Skeletal muscle tissue (tissue), 4 donors: ENCODE data around the gene DPF3. TPM values are rescaled to one million over a fixed set of nuclear protein-coding genes. Genes with fewer than 3 reads are reported as not detected.

Experiments
- H3K27ac ChIP-seq: one replicate; pipeline ENCODE4 v1.7.0; 2013; ENCODE audit warnings: mild to moderate bottlenecking, low read depth, low read length, inconsistent platforms
- H3K27me3 ChIP-seq, 3 donors: one replicate each; pipeline ENCODE4 v1.7.0; 2013; ENCODE audit warnings: low read length in 3 of 3; ENCODE audit not compliant: control insufficient read depth in 3 of 3, insufficient read depth in 3 of 3
- H3K36me3 ChIP-seq, 3 donors: one replicate each; pipeline ENCODE4 v1.7.0; 2013; ENCODE audit warnings: low read length in 3 of 3; ENCODE audit not compliant: control insufficient read depth in 3 of 3, insufficient read depth in 3 of 3
- H3K4me1 ChIP-seq, 3 donors: one replicate each; pipeline ENCODE4 v1.7.0; 2013; ENCODE audit warnings: low read length in 3 of 3, mild to moderate bottlenecking in 3 of 3; ENCODE audit not compliant: control insufficient read depth in 3 of 3, insufficient read depth in 3 of 3
- H3K4me3 ChIP-seq, 3 donors: one replicate each; pipeline ENCODE4 v1.7.0; 2013; ENCODE audit warnings: low read length in 3 of 3
- H3K9ac ChIP-seq, 3 donors: one replicate each; pipeline ENCODE4 v1.7.0; 2013; ENCODE audit warnings: low read length in 3 of 3, mild to moderate bottlenecking in 3 of 3, moderate library complexity in 2 of 3, low read depth in 1 of 3
- H3K9me3 ChIP-seq, 3 donors: one replicate each; pipeline ENCODE4 v1.7.0; 2013; ENCODE audit warnings: low read length in 3 of 3; ENCODE audit not compliant: control insufficient read depth in 3 of 3
- total RNA-seq: library from RNA; depleted of rRNA; stranded (reverse); fragments of >200 nt; gene quantifications from one replicate; pipeline ENCODE4 v1.2.3, GENCODE V29; 2014
- donor health status: Osteomylitis.

Gene DPF3
- total RNA-seq, 1 donor from 2014 or later: 1.6 TPM

DNA sequence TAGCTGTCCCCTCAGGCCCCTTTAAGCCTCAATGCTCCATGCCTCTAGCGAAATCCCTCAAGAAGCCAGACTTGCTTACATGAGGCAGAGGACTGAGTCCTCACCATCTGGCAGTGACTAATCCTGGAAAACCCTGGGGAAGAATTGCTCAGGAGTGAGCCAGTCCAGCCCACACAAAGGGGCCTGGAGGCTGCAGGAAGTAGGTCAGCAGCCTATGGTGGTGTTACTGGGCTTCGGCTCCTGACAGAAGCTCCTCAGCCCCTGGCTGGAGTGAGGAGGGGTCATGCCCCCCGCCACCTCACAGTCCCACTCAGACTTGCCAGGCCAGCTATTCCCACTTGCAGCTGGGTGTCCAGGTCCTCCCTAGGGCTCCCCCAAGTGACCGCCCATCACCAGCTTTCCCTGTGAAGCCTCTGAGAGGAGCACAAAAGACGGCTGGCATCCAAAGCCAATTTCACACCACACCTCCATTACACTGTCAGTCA is 250.5 kb downstream of the DPF3 start:
- Histone ChIP-seq H3K27ac (no peak overlapping the region), H3K36me3 (no peaks in the 10 kb centered on the region), H3K9ac (no peak overlapping the region), H3K9me3 (peaks cover 0 to 4% (median 2%) of the 10 kb centered on the region in 3 donors), H3K27me3 (no peaks in the 10 kb centered on the region), H3K4me1 (peaks cover 8 to 13% (median 12%) of the 10 kb centered on the region in 3 donors), H3K4me3 (no peak overlapping the region)

GRCh38 chr14:72640911-72641485 is 252.9 kb downstream of the DPF3 start:
- Histone ChIP-seq H3K4me3 (no peak overlapping the region), H3K4me1 (peaks cover 11 to 19% (median 12%) of the 10 kb centered on the region in 3 donors), H3K9ac (no peak overlapping the region), H3K9me3 (peaks cover 0 to 4% (median 2%) of the 10 kb centered on the region in 3 donors), H3K27me3 (no peaks in the 10 kb centered on the region), H3K27ac (no peak overlapping the region), H3K36me3 (no peaks in the 10 kb centered on the region)

- Histone ChIP-seq H3K4me3 (no peak overlapping the region), H3K27ac (peak overlapping the region; percentile 11), H3K27me3 (no peaks in the 10 kb centered on the region), H3K36me3 (no peaks in the 10 kb centered on the region), H3K4me1 (peaks cover 17 to 33% (median 27%) of the 10 kb centered on the region in 3 donors), H3K9ac (no peak overlapping the region), H3K9me3 (peaks cover 0 to 4% (median 2%) of the 10 kb centered on the region in 3 donors)
These were observed 255.9 kb downstream of the DPF3 start for GRCh38 chr14:72638021-72638420.

- no peaks in the 10 kb centered on the region for H3K27me3 ChIP-seq
- H3K36me3 ChIP-seq: no peaks in the 10 kb centered on the region
- H3K4me1 ChIP-seq: peaks cover 16 to 31% (median 26%) of the 10 kb centered on the region in 3 donors
- no peak overlapping the region for H3K27ac ChIP-seq
- H3K9me3 ChIP-seq: peaks cover 0 to 2% (median under 1%) of the 10 kb centered on the region in 3 donors
- H3K9ac ChIP-seq: no peak overlapping the region
- H3K4me3 ChIP-seq: no peak overlapping the region
These were observed 257.0 kb downstream of the DPF3 start for GRCh38 chr14:72636871-72637270.

DNA sequence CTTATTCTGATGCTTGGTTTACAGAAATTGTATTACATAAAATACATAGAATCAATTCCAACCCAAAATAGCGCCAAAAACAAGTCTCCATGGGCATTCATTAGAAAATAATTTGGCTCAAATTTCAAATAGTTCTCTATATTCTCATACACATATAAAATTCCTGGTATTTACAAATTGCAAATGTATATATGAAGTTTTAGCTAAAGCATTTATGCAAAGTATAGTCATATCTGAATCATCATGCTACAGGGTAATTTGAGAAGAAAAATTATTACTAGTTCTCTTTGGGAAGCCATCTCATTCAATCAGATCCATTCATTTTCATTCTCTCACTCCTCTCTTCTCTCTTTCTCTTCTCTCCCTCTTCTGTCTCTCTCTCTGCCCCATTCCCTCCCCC is 257.8 kb downstream of the DPF3 start:
- H3K9me3 ChIP-seq: peaks cover 0 to 2% (median 0%) of the 10 kb centered on the region in 3 donors
- no peak overlapping the region for H3K4me3 ChIP-seq
- H3K27ac ChIP-seq: no peak overlapping the region
- peaks cover 16 to 31% (median 26%) of the 10 kb centered on the region in 3 donors for H3K4me1 ChIP-seq
- no peaks in the 10 kb centered on the region for H3K36me3 ChIP-seq
- no peak overlapping the region for H3K9ac ChIP-seq
- no peaks in the 10 kb centered on the region for H3K27me3 ChIP-seq

GRCh38 chr14:72634691-72635616 is 258.9 kb downstream of the DPF3 start:
- Histone ChIP-seq H3K4me1 (peaks cover 16 to 31% (median 26%) of the 10 kb centered on the region in 3 donors), H3K27ac (no peak overlapping the region), H3K9ac (no peak overlapping the region), H3K27me3 (no peaks in the 10 kb centered on the region), H3K9me3 (peaks cover 0 to 2% (median 0%) of the 10 kb centered on the region in 3 donors), H3K4me3 (no peak overlapping the region), H3K36me3 (no peaks in the 10 kb centered on the region)

GRCh38 chr14:72633551-72633950 is 260.4 kb downstream of the DPF3 start:
- Histone ChIP-seq H3K9me3 (no peaks in the 10 kb centered on the region), H3K4me1 (peaks cover 16 to 31% (median 26%) of the 10 kb centered on the region in 3 donors), H3K27me3 (no peaks in the 10 kb centered on the region), H3K9ac (no peak overlapping the region), H3K27ac (peak overlapping the region; percentile 43), H3K4me3 (peak overlapping the region; percentile 15 to 20 (median 15)), H3K36me3 (peaks cover 0 to 5% (median 0%) of the 10 kb centered on the region in 3 donors)

DNA sequence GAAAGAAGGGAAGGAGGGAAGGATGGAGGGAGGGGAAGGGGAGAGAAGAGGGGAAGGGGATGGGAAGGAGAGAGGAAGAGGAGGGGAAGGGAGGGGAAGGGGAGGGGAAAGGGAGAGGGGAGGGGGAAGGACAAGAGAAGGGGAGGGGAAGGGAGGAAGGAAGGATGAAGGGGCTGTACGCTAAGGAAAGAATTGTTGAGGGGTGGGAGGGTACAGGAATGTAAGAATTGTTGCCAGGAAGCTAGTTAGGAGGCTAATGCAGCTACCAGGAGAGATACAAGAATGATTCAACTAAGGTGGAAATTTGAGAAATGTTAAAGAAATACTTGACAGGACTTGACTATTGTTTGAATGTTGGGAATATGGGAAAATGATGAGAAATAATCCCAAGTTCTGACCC is 261.2 kb downstream of the DPF3 start:
- Histone ChIP-seq H3K4me1 (peaks cover 13 to 26% (median 25%) of the 10 kb centered on the region in 3 donors), H3K36me3 (peaks cover 0 to 5% (median 0%) of the 10 kb centered on the region in 3 donors), H3K9ac (no peak overlapping the region), H3K4me3 (no peak overlapping the region), H3K27me3 (no peaks in the 10 kb centered on the region), H3K9me3 (no peaks in the 10 kb centered on the region), H3K27ac (no peak overlapping the region)

DNA sequence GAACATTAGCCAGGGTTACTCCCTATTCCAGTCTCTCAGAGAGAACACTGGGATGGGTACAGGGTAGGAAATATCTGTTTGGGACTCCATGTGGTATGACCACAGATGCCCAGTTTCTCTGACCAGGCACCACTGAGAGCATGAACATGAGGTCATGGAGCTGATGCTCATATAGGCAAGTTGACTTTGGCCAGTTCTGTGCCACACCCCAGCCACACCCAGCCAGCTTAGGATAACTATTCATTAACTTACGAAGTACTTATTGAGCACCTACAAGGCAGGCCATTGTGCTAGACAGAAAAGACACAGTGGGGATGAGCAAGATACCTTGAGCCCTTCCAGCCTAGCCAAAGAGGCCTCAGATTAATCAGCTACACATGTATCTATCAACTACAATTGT is 262.5 kb downstream of the DPF3 start:
- Histone ChIP-seq H3K4me3 (no peak overlapping the region), H3K4me1 (peaks cover 13 to 26% (median 24%) of the 10 kb centered on the region in 3 donors), H3K9me3 (peaks cover 0 to under 1% (median 0%) of the 10 kb centered on the region in 3 donors), H3K36me3 (peaks cover 0 to 5% (median 0%) of the 10 kb centered on the region in 3 donors), H3K27ac (no peak overlapping the region), H3K27me3 (no peaks in the 10 kb centered on the region), H3K9ac (no peak overlapping the region)
